Heart right ventricle (tissue), 16 donors: ENCODE measurements around the gene REPS1. TPM values are rescaled to one million over a fixed set of nuclear protein-coding genes. Genes with fewer than 3 reads are reported as not detected.

ENCODE experiments used
- ATAC-seq, 8 donors: fragments of 200-7000 bp; cut with Tn5 transposase; one replicate each; pipeline ENCODE4 v1.9.1; 2020; ENCODE audit warnings: mild to moderate bottlenecking in 8 of 8, moderate library complexity in 8 of 8, moderate number of reproducible peaks in 1 of 8
- DNase-seq, 2 donors: peaks; one replicate each; pipeline ENCODE4 v3.0.0-alpha.2; 2020
- H3K27ac ChIP-seq, 10 donors: fragments of 200-600 bp; sonication (generic) in 2 of 10; one replicate each; pipeline versions ENCODE4 v1.5.0 to v1.8.0; 2020 to 2022; ENCODE audit warnings: mild to moderate bottlenecking in 3 of 10
- H3K27me3 ChIP-seq, 7 donors: fragments of 200-600 bp; one replicate each; pipeline ENCODE4 v1.8.0; 2021 to 2022; ENCODE audit warnings: mild to moderate bottlenecking in 2 of 7
- H3K36me3 ChIP-seq, 9 donors: fragments of 200-600 bp; sonication (generic) in 1 of 9; one replicate each; pipeline versions ENCODE4 v1.5.0 to v1.8.0; 2020 to 2022; ENCODE audit warnings: mild to moderate bottlenecking in 2 of 9
- H3K4me1 ChIP-seq, 9 donors: fragments of 200-600 bp; sonication (generic) in 1 of 9; one replicate each; pipeline versions ENCODE4 v1.5.0 to v1.8.0; 2020 to 2022; ENCODE audit warnings: mild to moderate bottlenecking in 4 of 9
- H3K4me3 ChIP-seq, 10 donors: fragments of 200-600 bp; sonication (generic) in 2 of 10; one replicate each; pipeline versions ENCODE4 v1.5.0 to v1.8.0; 2020 to 2022; ENCODE audit warnings: mild to moderate bottlenecking in 7 of 10, moderate library complexity in 2 of 10
- H3K9me3 ChIP-seq, 11 donors: fragments of 200-600 bp in 10 of 11; sonication (generic) in 2 of 11; one replicate each; pipeline versions ENCODE4 v1.5.0 to v1.8.0; 2013 to 2022; ENCODE audit warnings: mild to moderate bottlenecking in 2 of 11, control low read depth in 1 of 11, moderate library complexity in 1 of 11
- CTCF ChIP-seq, 9 donors: fragments of 200-600 bp; sonication (generic) in 2 of 9; IDR thresholded peaks; one replicate each; pipeline versions ENCODE4 v1.5.0 to v1.8.0; 2021 to 2022; ENCODE audit warnings: antibody characterized with exemption in 9 of 9, mild to moderate bottlenecking in 5 of 9, moderate library complexity in 1 of 9
- WGBS, 2 donors: extraction: QIAGEN DNeasy Blood & Tissue Kit; methylation state at CpG; one replicate each; pipeline ENCODE4 v1.1.7; 2013; ENCODE audit warnings: inconsistent platforms in 1 of 2; 5-methylcytosine and 5-hydroxymethylcytosine counted together
- intact Hi-C, 10 donors: fragments of 100-400 bp; cut with DNase I; formaldehyde crosslinking; loops; one replicate each; pipeline versions ENCODE4 v1.11.1 to v1.14.2; 2022
- polyA plus RNA-seq, 2 donors: library from polyadenylated mRNA; stranded (reverse); fragments of 200-250 nt; gene quantifications; one replicate each; pipeline ENCODE4 v1.2.3, GENCODE V29; 2013
- total RNA-seq, 10 donors: library from RNA; stranded (reverse); fragmentation: NEBNext Ultra II Directional in 3 of 10; extraction: Animal tissue kit (Norgen Biotek cat#: 25700) in 3 of 10; gene quantifications; one replicate each; pipeline versions ENCODE4 v1.2.1 to v1.2.4, GENCODE V29; 2021 to 2023
- donor health status: Arrhythmogenic right ventricular cardiomyopathy.
- donor health status: ischemic (EF 13 %, LVEDD 7.1; RV severe dilation, severe dysfunction).
- donor health status: healthy with polysubstance abuse.
- donor health status: DM: no; HTN: yes; CAD: no.
- donor health status: DM: no; HTN: no; CAD: no.
- donor health status: ischemic (EF 25% LVEDD 6.9; RV normal size, moderate dysfunction).
- donor health status: ischemic (EF 25% LVEDD 5.7; RV mildly dilated, moderate dysfunction).
- donor health status: healthy.
- donor health status: DM: yes; HTN: yes; CAD: no.
- donor health status: Ischemic cardiomyopathy.
- donor health status: ischemic (EF 35%, LVEDD 5.7; RV mildly dilated, moderate dysfunction).
- donor health status: nonischemic (EF 11% LVEDD 7.7; RV severe dilation, severe dysfunction).
- donor health status: DM: yes; HTN: yes; CAD: no.
- donor health status: PGD.
- donor health status: ischemic (EF 29% LVEDD 5.4; RV normal size, mild dysfunction).
- donor health status: nonischemic (EF 23%, LVEDD 6.1; RV moderate dilation, normal function).

The REPS1 gene
- total and polyA plus RNA-seq, 12 donors = 30.2 to 43.9 (median 39.4) TPM

DNA sequence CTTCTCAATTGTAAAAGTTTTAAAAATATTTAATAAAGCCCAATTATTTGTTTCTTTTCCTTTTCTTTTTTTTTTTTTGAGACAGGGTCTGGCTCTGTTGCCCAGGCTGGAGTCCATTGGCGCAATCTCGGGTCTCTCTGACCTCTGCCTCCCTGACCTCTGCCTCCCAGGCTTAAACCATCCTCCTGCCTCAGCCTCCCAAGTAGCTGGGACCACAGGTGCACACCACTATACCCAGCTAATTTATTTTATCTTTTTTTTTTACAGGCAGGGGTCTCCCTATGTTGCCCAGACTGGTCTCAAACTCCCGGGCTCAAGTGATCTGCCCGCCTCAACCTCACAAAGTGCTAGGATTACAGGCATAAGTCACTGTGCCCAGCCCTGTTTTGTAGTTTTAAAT is 9.8 kb downstream of the REPS1 start:
- no peak overlapping the region for H3K4me3 ChIP-seq
- H3K27ac ChIP-seq = no peak overlapping the region
- intact Hi-C loops = no loop called here
- H3K27me3 ChIP-seq = no peaks in the 10 kb centered on the region
- no peaks in the 10 kb centered on the region for H3K36me3 ChIP-seq
- ATAC-seq = peak in 1 of 8 donors; percentile 27
- no peak for DNase-seq
- peaks cover 0 to 65% (median 35%) of the 10 kb centered on the region in 9 donors for H3K4me1 ChIP-seq
- 99 to 100% methylated on average over 4 of the region's 4 CpGs for WGBS, 2 donors
- TF ChIP-seq CTCF (IDR thresholded peaks at IDR 0.05) = no peak
- H3K9me3 ChIP-seq = no peaks in the 10 kb centered on the region

DNA sequence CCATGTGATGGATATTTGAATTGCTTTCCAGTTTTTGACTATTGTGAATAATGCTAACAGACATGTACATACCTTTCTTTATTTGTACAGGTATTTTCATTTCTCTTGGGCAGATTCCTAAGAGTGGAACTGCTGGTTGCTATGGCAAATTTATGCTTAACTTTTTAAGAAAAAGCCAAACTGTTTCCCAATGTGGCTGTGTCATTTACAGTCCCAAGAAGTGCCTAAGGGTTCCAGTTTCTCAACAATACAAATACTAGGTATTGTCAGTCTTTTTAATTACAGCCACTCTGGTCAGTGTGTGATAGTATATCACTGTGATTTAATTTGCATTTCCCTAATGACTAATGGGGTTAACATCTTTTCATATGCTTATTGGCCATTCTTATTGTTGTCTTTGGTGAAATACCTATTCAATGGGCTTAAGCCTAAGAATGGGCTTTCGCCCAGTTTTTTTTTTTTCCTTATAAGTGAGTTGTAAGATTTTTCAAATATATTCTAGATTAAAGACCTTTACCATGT is 10.3 kb downstream of the REPS1 start:
- DNase-seq = no peak
- WGBS, 2 donors = 100% methylated on average over 1 of the region's 1 CpG
- Histone ChIP-seq H3K4me1 (peaks cover 0 to 65% (median 38%) of the 10 kb centered on the region in 9 donors), H3K36me3 (no peaks in the 10 kb centered on the region), H3K9me3 (no peaks in the 10 kb centered on the region), H3K4me3 (no peak overlapping the region), H3K27ac (no peak overlapping the region), H3K27me3 (no peaks in the 10 kb centered on the region)
- ATAC-seq = no peak
- intact Hi-C loops = no loop called here
- no peak for TF ChIP-seq CTCF (IDR thresholded peaks at IDR 0.05)

DNA sequence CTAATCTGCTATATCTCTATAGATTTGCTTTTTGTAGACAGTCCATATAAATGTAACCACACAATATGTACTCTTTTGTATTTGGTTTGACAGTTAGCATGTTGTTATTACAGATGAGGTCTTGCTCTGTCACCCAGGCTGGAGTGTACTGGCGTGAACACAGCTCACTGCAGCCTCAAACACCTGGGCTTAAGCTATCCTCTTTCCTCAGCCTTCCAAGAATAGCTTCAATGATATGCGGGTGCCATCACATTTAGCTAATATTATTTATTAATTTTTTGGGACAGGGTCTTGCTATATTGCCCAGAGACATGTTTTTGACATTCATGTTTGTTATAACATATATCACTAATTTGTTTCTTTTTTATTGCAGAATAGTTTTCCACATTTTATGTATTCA is 10.8 kb downstream of the REPS1 start:
- Histone ChIP-seq H3K4me3 (no peak overlapping the region), H3K9me3 (no peaks in the 10 kb centered on the region), H3K27ac (no peak overlapping the region), H3K4me1 (peaks cover 0 to 65% (median 38%) of the 10 kb centered on the region in 9 donors), H3K36me3 (no peaks in the 10 kb centered on the region), H3K27me3 (no peaks in the 10 kb centered on the region)
- TF ChIP-seq CTCF (IDR thresholded peaks at IDR 0.05) = no peak
- 75 to 86% methylated on average over 2 of the region's 2 CpGs for WGBS, 2 donors
- ATAC-seq (no peak), DNase-seq (no peak)
- intact Hi-C loops = no loop called here

DNA sequence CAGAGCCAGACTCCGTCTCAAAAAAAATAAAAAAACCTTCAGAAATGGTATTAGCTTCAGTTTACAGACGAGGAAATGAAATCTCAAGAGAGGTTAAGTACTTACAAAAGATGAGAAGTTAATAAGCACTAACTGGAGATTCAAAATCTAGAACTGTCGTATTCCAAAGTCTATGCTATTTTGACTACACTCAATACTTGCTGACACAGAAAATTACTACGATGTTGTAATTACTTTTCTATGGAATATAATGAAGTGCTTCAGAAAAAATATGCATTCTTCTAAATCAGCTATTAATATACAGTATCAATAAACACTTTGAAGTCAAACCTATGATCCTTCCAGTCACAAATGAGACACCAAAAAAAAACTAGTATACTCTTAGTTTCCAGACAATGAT is 12.2 kb downstream of the REPS1 start:
- DNase-seq (no peak), ATAC-seq (no peak)
- no peak overlapping the region for H3K27ac ChIP-seq
- intact Hi-C loops = no loop called here
- 77 to 79% methylated on average over 4 of the region's 4 CpGs for WGBS, 2 donors
- H3K9me3 ChIP-seq = no peaks in the 10 kb centered on the region
- peaks cover 3 to 67% (median 45%) of the 10 kb centered on the region in 9 donors for H3K4me1 ChIP-seq
- no peak for TF ChIP-seq CTCF (IDR thresholded peaks at IDR 0.05)
- no peak overlapping the region for H3K4me3 ChIP-seq
- no peaks in the 10 kb centered on the region for H3K27me3 ChIP-seq
- no peaks in the 10 kb centered on the region for H3K36me3 ChIP-seq
